Vagina (tissue), 2 donors: ENCODE measurements around the gene EFCAB6.

Source experiments
- POLR2A ChIP-seq, 2 donors: fragments of 450-650 bp; IDR thresholded peaks; one replicate each; pipeline ENCODE4 v1.6.1; 2017; ENCODE audit warnings: antibody characterized with exemption in 2 of 2, mild to moderate bottlenecking in 2 of 2, moderate library complexity in 2 of 2
- POLR2AphosphoS5 ChIP-seq, 2 donors: sonication (generic); formaldehyde crosslinking; IDR thresholded peaks; one replicate each; pipeline ENCODE4 v1.9.0; 2017; ENCODE audit warnings: antibody characterized with exemption in 2 of 2, mild to moderate bottlenecking in 2 of 2, low read depth in 1 of 2; ENCODE audit not compliant: insufficient read depth in 1 of 2
- TF ChIP-seq, protein P1 (sequence below), 3 experiments: fragments of 450-650 bp in 2 of 3; fragments of 200-600 bp in 1 of 3; sonication (generic) in 1 of 3; IDR thresholded peaks; one replicate each; pipeline ENCODE4 v1.5.1; 2017 to 2019; ENCODE audit warnings: antibody characterized with exemption in 3 of 3, mild to moderate bottlenecking in 2 of 3, moderate library complexity in 2 of 3

DNA sequence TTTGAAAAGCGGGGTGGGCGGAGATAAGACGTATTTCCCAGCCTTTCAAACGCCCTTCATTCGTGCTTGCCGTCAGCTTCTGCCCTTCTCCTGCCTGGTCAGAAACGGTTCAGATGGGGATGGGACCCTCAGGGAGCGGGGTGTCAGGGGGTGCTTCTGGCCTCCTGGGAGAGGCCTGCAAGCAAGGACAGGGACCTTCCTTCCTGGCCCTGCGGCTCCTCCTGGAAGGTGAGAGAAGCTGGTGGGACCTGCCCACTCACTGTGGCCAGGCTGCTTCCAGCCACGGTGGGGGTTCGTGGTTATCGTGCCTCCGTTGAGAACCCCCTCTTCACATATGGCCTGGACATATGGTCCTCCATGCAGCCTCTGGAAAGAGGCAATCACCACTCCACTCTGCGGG lies 295.7 kb downstream of the EFCAB6 start:
- TF ChIP-seq, protein P1, sequence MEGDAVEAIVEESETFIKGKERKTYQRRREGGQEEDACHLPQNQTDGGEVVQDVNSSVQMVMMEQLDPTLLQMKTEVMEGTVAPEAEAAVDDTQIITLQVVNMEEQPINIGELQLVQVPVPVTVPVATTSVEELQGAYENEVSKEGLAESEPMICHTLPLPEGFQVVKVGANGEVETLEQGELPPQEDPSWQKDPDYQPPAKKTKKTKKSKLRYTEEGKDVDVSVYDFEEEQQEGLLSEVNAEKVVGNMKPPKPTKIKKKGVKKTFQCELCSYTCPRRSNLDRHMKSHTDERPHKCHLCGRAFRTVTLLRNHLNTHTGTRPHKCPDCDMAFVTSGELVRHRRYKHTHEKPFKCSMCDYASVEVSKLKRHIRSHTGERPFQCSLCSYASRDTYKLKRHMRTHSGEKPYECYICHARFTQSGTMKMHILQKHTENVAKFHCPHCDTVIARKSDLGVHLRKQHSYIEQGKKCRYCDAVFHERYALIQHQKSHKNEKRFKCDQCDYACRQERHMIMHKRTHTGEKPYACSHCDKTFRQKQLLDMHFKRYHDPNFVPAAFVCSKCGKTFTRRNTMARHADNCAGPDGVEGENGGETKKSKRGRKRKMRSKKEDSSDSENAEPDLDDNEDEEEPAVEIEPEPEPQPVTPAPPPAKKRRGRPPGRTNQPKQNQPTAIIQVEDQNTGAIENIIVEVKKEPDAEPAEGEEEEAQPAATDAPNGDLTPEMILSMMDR (IDR thresholded peaks at IDR 0.05), result no peak
- TF ChIP-seq POLR2A (IDR thresholded peaks at IDR 0.05) (no peak), POLR2AphosphoS5 (IDR thresholded peaks at IDR 0.05; ENCODE audit: insufficient read depth in 1 of 2, low read depth in 1 of 2) (no peak)
